HG03097 (cell line): Measurements from ENCODE around the gene NKX2-1.
"Not testable (repeated sequence)": the region's sequence is repeated elsewhere in the genome, so short reads cannot be mapped to it uniquely, and the experiment has no call there.

Experiments used
- ATAC-seq: cut with Tn5 transposase; IDR thresholded peaks from one replicate; pipeline ENCODE4 v1.9.1; 2021; ENCODE audit not compliant: unreplicated experiment, low FRiP score

The NKX2-1 gene

GRCh38 chr14:36505892-36506731 is 13.9 kb downstream of the NKX2-1 start:
- no peak for ATAC-seq

- ATAC-seq = no peak
Measured at GRCh38 chr14:36505181-36505815, 14.7 kb downstream of the NKX2-1 start.

- ATAC-seq = no peak
Measured at GRCh38 chr14:36504771-36505175, 15.3 kb downstream of the NKX2-1 start.

- ATAC-seq = no peak
Measured at GRCh38 chr14:36503771-36504741, 16.0 kb downstream of the NKX2-1 start.

- no peak for ATAC-seq
Measured at GRCh38 chr14:36502558-36503508, 17.2 kb downstream of the NKX2-1 start.

GRCh38 chr14:36498938-36499337 is 21.1 kb downstream of the NKX2-1 start:
- ATAC-seq = no peak

GRCh38 chr14:36496346-36496745 is 23.7 kb downstream of the NKX2-1 start:
- no peak for ATAC-seq

GRCh38 chr14:36495666-36496065 is 24.4 kb downstream of the NKX2-1 start:
- no peak for ATAC-seq

- no peak for ATAC-seq
Measured at GRCh38 chr14:36493761-36494160, 26.3 kb downstream of the NKX2-1 start.

GRCh38 chr14:36485773-36486172 is 34.3 kb downstream of the NKX2-1 start:
- ATAC-seq = no peak

- ATAC-seq = no peak
Measured at GRCh38 chr14:36479344-36479743, 40.7 kb downstream of the NKX2-1 start.

GRCh38 chr14:36478782-36479181 is 41.2 kb downstream of the NKX2-1 start:
- peak; percentile 66 for ATAC-seq

- no peak for ATAC-seq
Measured at GRCh38 chr14:36477266-36477665, 42.8 kb downstream of the NKX2-1 start.

- ATAC-seq = not testable (repeated sequence)
Measured at GRCh38 chr14:36476061-36476460, 44.0 kb downstream of the NKX2-1 start.

- no peak for ATAC-seq
Measured at GRCh38 chr14:36474593-36474992, 45.4 kb downstream of the NKX2-1 start.

GRCh38 chr14:36471431-36471830 is 48.6 kb downstream of the NKX2-1 start:
- no peak for ATAC-seq

GRCh38 chr14:36467332-36467731 is 52.7 kb downstream of the NKX2-1 start:
- no peak for ATAC-seq
